Neuronal stem cell (in vitro differentiated cells): ENCODE measurements around the gene BBS9.
"Not testable (repeated sequence)": the region's sequence is repeated elsewhere in the genome, so short reads cannot be mapped to it uniquely, and the experiment has no call there.

ENCODE experiments used
- DNase-seq: peaks from one replicate; pipeline ENCODE4 v3.0.0-alpha.2; 2013; ENCODE audit warnings: low spot score
- H2AFZ ChIP-seq: one replicate; pipeline ENCODE4 v1.6.1; 2013; ENCODE audit warnings: mild to moderate bottlenecking, low read length, inconsistent platforms
- H2AK5ac ChIP-seq: 2 replicates; pipeline ENCODE4 v1.6.1; 2013; ENCODE audit warnings: low read depth, mild to moderate bottlenecking, inconsistent platforms, low read length, moderate library complexity, mixed read lengths
- H2BK120ac ChIP-seq: 2 replicates; pipeline ENCODE4 v1.6.1; 2013; ENCODE audit warnings: low read depth, mild to moderate bottlenecking, inconsistent platforms, low read length, moderate library complexity, mixed read lengths
- H2BK12ac ChIP-seq: one replicate; pipeline ENCODE4 v1.6.1; 2013; ENCODE audit warnings: low read length, inconsistent platforms
- H2BK15ac ChIP-seq: 2 replicates; pipeline ENCODE4 v1.6.1; 2013; ENCODE audit warnings: mild to moderate bottlenecking, low read length, inconsistent platforms, mixed read lengths
- H2BK5ac ChIP-seq: one replicate; pipeline ENCODE4 v1.6.1; 2013; ENCODE audit warnings: inconsistent platforms, mild to moderate bottlenecking, low read length, moderate library complexity
- H3K14ac ChIP-seq: one replicate; pipeline ENCODE4 v1.6.1; 2013; ENCODE audit warnings: low read length, inconsistent platforms
- H3K18ac ChIP-seq: 2 replicates; pipeline ENCODE4 v1.6.1; 2013; ENCODE audit warnings: low read length, inconsistent platforms
- H3K23ac ChIP-seq: 2 replicates; pipeline ENCODE4 v1.6.1; 2013; ENCODE audit warnings: low read depth, mild to moderate bottlenecking, mixed read lengths, low read length, inconsistent platforms; ENCODE audit not compliant: poor library complexity
- H3K27ac ChIP-seq: replicated peaks from 3 replicates; pipeline ENCODE4 v1.5.1; 2013; ENCODE audit warnings: low read length, inconsistent platforms
- H3K27me3 ChIP-seq, 3 experiments: 2 replicates each; pipeline ENCODE4 v1.6.1; 2013; ENCODE audit warnings: low read length in 3 of 3, mild to moderate bottlenecking in 2 of 3, inconsistent platforms in 1 of 3, low read depth in 1 of 3, mixed read lengths in 1 of 3, moderate library complexity in 1 of 3; ENCODE audit not compliant: control insufficient read depth in 3 of 3, insufficient read depth in 3 of 3
- H3K36me3 ChIP-seq, 2 donors: replicated peaks in 1 of 2; 2 replicates each; pipeline ENCODE4 v1.6.1; 2013; ENCODE audit warnings: low read length in 2 of 2; ENCODE audit not compliant: control insufficient read depth in 2 of 2, insufficient read depth in 2 of 2
- H3K4ac ChIP-seq: 2 replicates; pipeline ENCODE4 v1.6.1; 2013; ENCODE audit warnings: inconsistent platforms, mild to moderate bottlenecking, low read length, moderate library complexity
- H3K4me1 ChIP-seq, 2 donors: 1 replicate in 1 of 2; 2 replicates in 1 of 2; pipeline ENCODE4 v1.6.1; 2013; ENCODE audit warnings: low read length in 2 of 2, low read depth in 1 of 2; ENCODE audit not compliant: control insufficient read depth in 2 of 2, insufficient read depth in 1 of 2
- H3K4me2 ChIP-seq: one replicate; pipeline ENCODE4 v1.6.1; 2013; ENCODE audit warnings: mild to moderate bottlenecking, low read length, inconsistent platforms; ENCODE audit not compliant: insufficient read depth, poor library complexity, severe bottlenecking
- H3K4me3 ChIP-seq, 2 donors: 2 replicates each; pipeline ENCODE4 v1.5.1; 2013; ENCODE audit warnings: low read length in 2 of 2, mild to moderate bottlenecking in 2 of 2, inconsistent platforms in 1 of 2, moderate library complexity in 1 of 2
- H3K79me1 ChIP-seq: one replicate; pipeline ENCODE4 v1.6.1; 2013; ENCODE audit warnings: low read depth, mild to moderate bottlenecking, inconsistent platforms, low read length, moderate library complexity
- H3K9ac ChIP-seq: one replicate; pipeline ENCODE4 v1.6.1; 2013; ENCODE audit warnings: mild to moderate bottlenecking, low read depth, low read length, inconsistent platforms; ENCODE audit not compliant: poor library complexity
- H3K9me3 ChIP-seq, 2 donors: replicated peaks in 1 of 2; 2 replicates each; pipeline versions ENCODE3 to v1.6.1; 2013; ENCODE audit warnings: low read length in 2 of 2, mild to moderate bottlenecking in 2 of 2, inconsistent platforms in 1 of 2, low read depth in 1 of 2, mixed read lengths in 1 of 2, moderate library complexity in 1 of 2; ENCODE audit not compliant: control insufficient read depth in 2 of 2, insufficient read depth in 1 of 2
- H4K8ac ChIP-seq: one replicate; pipeline ENCODE4 v1.6.1; 2013; ENCODE audit warnings: low read depth, mild to moderate bottlenecking, inconsistent platforms, low read length, moderate library complexity
- H4K91ac ChIP-seq: one replicate; pipeline ENCODE4 v1.6.1; 2013; ENCODE audit warnings: low read length, low read depth, mild to moderate bottlenecking, inconsistent platforms; ENCODE audit not compliant: poor library complexity
- WGBS, 2 donors: extraction: QIAGEN DNeasy Blood & Tissue Kit; methylation state at CpG; one replicate each; pipeline ENCODE4 v1.1.7; 2013; ENCODE audit warnings: missing lambda C conversion rate in 2 of 2, mixed read lengths in 1 of 2; ENCODE audit not compliant: insufficient read length in 2 of 2, insufficient replicate concordance in 1 of 2; ENCODE audit errors: extremely low coverage in 2 of 2; 5-methylcytosine and 5-hydroxymethylcytosine counted together

The BBS9 gene

DNA sequence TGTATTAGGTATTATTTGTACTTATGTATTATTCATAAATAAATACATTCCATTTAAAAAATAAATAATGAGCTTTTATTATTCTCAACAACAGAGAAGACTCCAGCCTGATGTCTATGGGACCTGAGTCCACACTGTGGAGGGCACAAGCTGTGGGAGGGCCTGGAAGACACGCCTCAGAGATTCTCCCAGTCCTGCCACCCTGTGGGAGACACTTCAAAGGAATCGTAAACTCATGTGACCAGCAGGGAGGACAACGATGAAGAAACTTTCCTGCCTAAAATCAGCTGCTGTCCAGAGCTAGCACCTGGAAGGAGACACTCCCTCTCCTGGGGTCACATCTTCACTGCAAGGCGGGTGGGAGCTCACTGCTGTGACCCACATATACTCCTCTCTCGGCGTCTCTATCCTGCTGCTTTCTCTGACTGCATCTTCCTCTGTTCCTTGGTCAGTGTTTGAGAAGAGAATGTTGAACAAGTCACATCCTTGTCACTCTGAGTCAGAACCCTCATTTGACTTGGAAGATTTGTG is 34.6 kb upstream of the BBS9 start:
- H3K27ac ChIP-seq, H4K8ac ChIP-seq, H4K91ac ChIP-seq, H2BK5ac ChIP-seq, H2BK15ac ChIP-seq, H3K4me3 ChIP-seq, H3K9me3 ChIP-seq, H2BK120ac ChIP-seq, H3K79me1 ChIP-seq, H3K9ac ChIP-seq, H3K4me1 ChIP-seq, H3K4me2 ChIP-seq, H3K27me3 ChIP-seq, H2AFZ ChIP-seq, H2AK5ac ChIP-seq, H3K23ac ChIP-seq, H3K4ac ChIP-seq, H3K18ac ChIP-seq, H3K14ac ChIP-seq, DNase-seq, H2BK12ac ChIP-seq: not testable (repeated sequence)
- peaks cover 29 to 69% of the 10 kb centered on the region in 2 donors for H3K36me3 ChIP-seq
- no CpG with 5 or more reads among the region's 6 CpGs for WGBS, 2 donors

DNA sequence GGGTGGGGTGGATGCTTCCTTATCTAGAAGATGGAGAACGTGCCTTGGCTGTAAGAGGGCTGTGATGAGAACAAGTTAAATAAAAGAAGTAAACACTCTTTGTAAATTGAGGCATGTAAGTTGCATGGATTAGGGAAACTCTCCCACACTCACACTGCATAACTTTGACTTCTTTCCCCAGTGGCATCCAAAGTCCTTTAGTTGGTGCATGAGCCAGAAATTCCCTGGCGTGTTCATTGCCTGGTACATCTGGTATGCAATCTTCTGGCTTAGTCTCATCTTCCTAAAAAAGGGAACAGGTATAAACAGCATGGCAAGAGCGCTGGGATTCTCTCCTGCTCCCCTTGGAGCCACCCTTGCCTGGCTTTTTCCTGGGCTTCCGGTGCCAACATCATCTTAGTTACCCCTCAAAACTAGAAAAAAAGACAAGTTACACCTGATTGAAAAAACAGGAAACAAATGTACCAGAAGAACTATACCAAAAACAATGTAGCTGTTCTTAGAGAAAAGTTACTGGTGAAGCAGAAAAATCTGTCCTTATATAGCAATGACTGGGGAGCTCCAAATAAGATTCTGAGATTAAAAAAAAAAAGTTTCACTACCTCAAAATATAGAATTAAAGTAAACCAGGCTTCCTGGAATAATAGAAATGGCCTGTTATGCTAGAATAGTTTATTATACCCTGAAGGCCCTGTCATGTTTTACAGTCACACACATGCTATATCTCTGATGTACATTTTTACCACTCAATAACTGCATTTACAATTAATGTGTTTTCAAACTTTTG is 30.0 kb upstream of the BBS9 start:
- Histone ChIP-seq H3K27ac (no peak overlapping the region), H2AK5ac (no peak overlapping the region), H3K9me3 (no peaks in the 10 kb centered on the region), H3K36me3 (peaks cover 34 to 95% of the 10 kb centered on the region in 2 donors), H2BK5ac (no peak overlapping the region), H3K27me3 (no peaks in the 10 kb centered on the region), H2AFZ (no peak overlapping the region), H4K8ac (no peak overlapping the region), H3K79me1 (no peaks in the 10 kb centered on the region), H3K18ac (no peak overlapping the region), H3K4me2 (no peak overlapping the region), H2BK12ac (no peak overlapping the region), H3K23ac (no peak overlapping the region), H4K91ac (no peak overlapping the region), H2BK120ac (no peak overlapping the region), H3K9ac (no peak overlapping the region), H3K14ac (no peak overlapping the region), H3K4me1 (no peaks in the 10 kb centered on the region), H3K4ac (no peak overlapping the region), H3K4me3 (no peak overlapping the region), H2BK15ac (no peak overlapping the region)
- DNase-seq, result no peak
- no CpG with 5 or more reads among the region's 4 CpGs for WGBS, 2 donors

DNA sequence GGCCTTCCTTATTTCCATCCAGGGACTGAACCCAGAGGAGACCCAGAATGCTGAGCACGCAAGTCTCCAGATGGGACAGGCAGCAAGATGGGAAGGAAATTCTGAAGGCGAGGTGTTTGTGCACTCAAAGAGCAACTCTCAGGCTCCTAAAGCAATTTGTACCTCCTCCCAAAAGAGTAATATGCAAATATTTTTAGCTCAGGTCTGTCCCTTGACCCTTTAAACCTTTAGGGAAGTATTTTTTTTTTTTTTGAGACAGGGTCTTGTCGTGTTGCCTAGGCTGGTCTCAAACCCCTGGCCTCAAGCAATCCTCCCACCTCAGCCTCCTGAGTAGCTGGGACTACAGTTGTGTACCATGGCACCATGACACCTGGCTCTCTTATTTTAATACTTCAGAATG is 28.6 kb upstream of the BBS9 start:
- DNase-seq, result no peak
- no CpG with 5 or more reads among the region's 3 CpGs for WGBS, 2 donors
- no peak overlapping the region for H3K14ac ChIP-seq

DNA sequence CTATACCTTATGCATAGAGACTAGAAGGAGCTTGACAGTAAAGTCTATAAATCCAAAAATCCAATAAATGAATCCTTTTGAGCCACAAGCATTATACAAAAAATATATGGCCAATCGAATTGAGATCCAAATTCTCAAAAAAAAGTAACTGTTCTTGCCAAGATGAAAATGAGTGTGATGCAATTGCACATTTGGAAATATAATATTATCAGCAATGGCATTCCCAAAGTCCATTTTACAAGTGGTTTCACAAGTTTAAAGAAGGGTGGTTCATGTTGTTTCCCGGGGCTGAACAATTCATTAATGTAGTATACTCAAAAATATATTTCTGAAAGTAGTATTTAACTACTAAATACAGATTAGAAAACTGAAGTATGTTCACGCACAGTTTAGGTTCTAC is 27.5 kb upstream of the BBS9 start:
- H3K36me3 ChIP-seq, result peaks cover 26 to 82% of the 10 kb centered on the region in 2 donors
- H2BK120ac ChIP-seq, result no peak overlapping the region
- no peak overlapping the region for H2AFZ ChIP-seq
- no peak overlapping the region for H3K27ac ChIP-seq
- H3K4me2 ChIP-seq, result no peak overlapping the region
- H3K23ac ChIP-seq, result no peak overlapping the region
- H3K9ac ChIP-seq, result no peak overlapping the region
- H2BK15ac ChIP-seq, result no peak overlapping the region
- H3K79me1 ChIP-seq, result no peaks in the 10 kb centered on the region
- H2AK5ac ChIP-seq, result no peak overlapping the region
- H4K91ac ChIP-seq, result no peak overlapping the region
- H2BK12ac ChIP-seq, result no peak overlapping the region
- H3K14ac ChIP-seq, result no peak overlapping the region
- no peak overlapping the region for H3K4me3 ChIP-seq
- H3K4me1 ChIP-seq, result no peaks in the 10 kb centered on the region
- no peak overlapping the region for H4K8ac ChIP-seq
- H3K4ac ChIP-seq, result no peak overlapping the region
- DNase-seq, result no peak
- WGBS, 2 donors, result no CpG with 5 or more reads among the region's 3 CpGs
- no peak overlapping the region for H2BK5ac ChIP-seq
- H3K9me3 ChIP-seq, result no peaks in the 10 kb centered on the region
- no peaks in the 10 kb centered on the region for H3K27me3 ChIP-seq
- no peak overlapping the region for H3K18ac ChIP-seq

More for the DNA sequence above, 28.6 kb upstream of the BBS9 start:
- Histone ChIP-seq H3K9me3 (no peaks in the 10 kb centered on the region), H3K27ac (no peak overlapping the region), H3K9ac (no peak overlapping the region), H3K4me1 (no peaks in the 10 kb centered on the region), H2BK15ac (no peak overlapping the region), H3K4me3 (no peak overlapping the region), H2BK12ac (no peak overlapping the region), H2BK120ac (no peak overlapping the region), H2BK5ac (no peak overlapping the region), H4K8ac (no peak overlapping the region), H3K4ac (no peak overlapping the region), H3K23ac (no peak overlapping the region), H2AFZ (no peak overlapping the region), H3K4me2 (no peak overlapping the region), H3K27me3 (no peaks in the 10 kb centered on the region), H3K36me3 (peaks cover 34 to 92% of the 10 kb centered on the region in 2 donors), H3K18ac (no peak overlapping the region), H4K91ac (no peak overlapping the region), H2AK5ac (no peak overlapping the region), H3K79me1 (no peaks in the 10 kb centered on the region)
